GM08714 (cell line): Measurements from ENCODE around the gene OPRPN.

Experiments used
- H3K4me3 ChIP-seq: fragments of 200-500 bp; sonication (Bioruptor generic); 2 replicates; pipeline ENCODE4 v1.5.1; 2014; ENCODE audit warnings: mild to moderate bottlenecking, low read length, inconsistent platforms
- ZNF274 ChIP-seq: IDR thresholded peaks from 2 replicates; pipeline ENCODE4 v1.6.1; 2012; ENCODE audit warnings: mild to moderate bottlenecking, low read depth, low read length

Gene OPRPN, protein sequence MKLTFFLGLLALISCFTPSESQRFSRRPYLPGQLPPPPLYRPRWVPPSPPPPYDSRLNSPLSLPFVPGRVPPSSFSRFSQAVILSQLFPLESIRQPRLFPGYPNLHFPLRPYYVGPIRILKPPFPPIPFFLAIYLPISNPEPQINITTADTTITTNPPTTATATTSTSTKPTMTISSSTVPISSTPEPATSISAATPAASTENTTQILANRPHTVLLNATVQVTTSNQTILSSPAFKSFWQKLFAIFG

GRCh38 chr4:70397580-70397979 is at the start of gene OPRPN:
TSS of gene OPRPN (plus strand) at chr4:70397940. CDS start at chr4:70399286, 1,346 bp downstream.
- no peak for TF ChIP-seq ZNF274

GRCh38 chr4:70356185-70356584 is 41.6 kb upstream of the OPRPN start:
- H3K4me3 ChIP-seq: no peak overlapping the region
- TF ChIP-seq ZNF274: no peak

More at GRCh38 chr4:70397580-70397979, at the start of gene OPRPN:
- no peak within 1 kb of the TSS for H3K4me3 ChIP-seq

- no peak for TF ChIP-seq ZNF274
- no peak overlapping the region for H3K4me3 ChIP-seq
Measured at GRCh38 chr4:70359115-70359661, 38.6 kb upstream of the OPRPN start.

DNA sequence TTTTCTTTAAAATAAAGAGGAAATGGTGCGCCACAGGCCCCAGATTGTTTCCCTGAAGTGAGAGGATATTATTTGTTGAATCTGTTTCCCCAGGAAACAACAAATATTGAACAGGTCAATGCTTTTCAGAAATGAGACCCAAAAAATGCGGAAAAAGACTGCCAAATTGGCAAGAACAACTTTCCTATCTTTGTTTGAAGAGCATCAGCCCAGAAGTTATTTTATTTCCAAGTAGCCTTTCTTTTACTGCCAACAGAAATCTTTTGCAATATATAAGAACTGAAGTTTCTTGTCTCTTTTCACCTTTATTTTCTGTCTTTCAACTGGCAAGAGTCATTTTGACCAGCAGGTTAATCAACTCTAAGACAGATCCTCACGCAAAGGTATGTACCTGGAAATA is 37.3 kb upstream of the OPRPN start, which contains the start of gene SMR3A:
TSS of gene SMR3A (plus strand) at position 301 of the 400 bp plus-strand sequence. CDS start 1,356 bp downstream, outside the sequence.
- TF ChIP-seq ZNF274: no peak
- H3K4me3 ChIP-seq: no peak within 1 kb of the TSS

DNA sequence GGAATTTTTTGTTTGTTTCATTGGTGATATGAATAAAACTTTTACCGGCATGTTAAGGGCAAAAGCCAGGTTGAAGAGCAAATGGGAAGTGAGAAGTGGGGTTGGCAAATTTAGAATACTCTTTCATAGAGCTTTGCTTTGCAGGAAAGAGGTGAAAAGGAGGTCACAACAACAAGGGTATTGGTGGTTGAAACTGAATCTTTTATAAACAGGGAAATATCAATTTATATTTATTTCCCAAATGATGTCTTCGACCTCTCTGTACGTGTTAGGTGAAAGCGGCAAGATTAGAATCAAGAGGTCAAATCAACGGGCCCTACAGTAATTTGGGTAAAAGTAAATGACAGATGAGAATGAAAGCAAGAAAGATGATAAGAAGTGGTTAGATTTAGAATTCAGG is 33.7 kb upstream of the OPRPN start:
- TF ChIP-seq ZNF274: no peak

DNA sequence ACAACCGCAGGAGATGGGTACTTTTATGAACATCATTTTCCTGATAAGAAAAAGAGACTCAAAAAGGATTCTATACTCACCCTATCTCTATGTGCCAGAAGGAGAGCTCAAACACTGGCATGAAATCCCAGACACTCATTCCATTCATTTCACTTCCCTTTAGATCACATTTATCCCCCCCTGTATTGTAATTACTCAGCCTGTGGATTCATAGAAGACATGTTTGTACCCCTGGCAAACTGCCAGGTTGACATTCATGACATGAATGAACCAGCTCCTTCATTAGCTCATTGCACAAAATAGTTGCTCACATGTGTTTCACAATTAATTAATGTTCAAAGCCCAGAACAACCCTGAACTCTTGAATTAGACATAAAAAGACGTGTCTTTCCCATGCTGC is 32.3 kb upstream of the OPRPN start:
- TF ChIP-seq ZNF274: no peak
- no peak overlapping the region for H3K4me3 ChIP-seq

More for the DNA sequence above, 33.7 kb upstream of the OPRPN start:
- no peak overlapping the region for H3K4me3 ChIP-seq

DNA sequence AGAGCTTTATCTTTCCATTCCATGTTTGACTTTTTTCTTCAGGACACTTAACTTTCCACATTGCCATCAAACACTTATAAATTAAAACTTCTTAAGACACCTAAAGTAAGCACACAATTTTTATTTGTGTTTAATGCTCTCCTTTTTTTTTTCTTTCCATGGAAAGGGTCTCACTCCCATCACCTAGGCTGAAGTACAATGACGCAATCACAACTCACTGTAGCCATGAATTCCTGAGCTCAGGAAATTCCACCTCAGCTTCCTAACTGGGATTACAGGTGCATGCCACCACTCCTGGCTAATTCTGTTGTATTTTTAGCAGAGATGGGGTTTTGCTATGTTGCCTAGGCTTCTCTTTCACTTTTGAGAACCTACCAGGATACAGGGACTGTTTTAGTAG is 29.9 kb upstream of the OPRPN start:
- H3K4me3 ChIP-seq: no peak overlapping the region
- TF ChIP-seq ZNF274: no peak

GRCh38 chr4:70371987-70372386 is 25.8 kb upstream of the OPRPN start:
- no peak overlapping the region for H3K4me3 ChIP-seq
- no peak for TF ChIP-seq ZNF274

DNA sequence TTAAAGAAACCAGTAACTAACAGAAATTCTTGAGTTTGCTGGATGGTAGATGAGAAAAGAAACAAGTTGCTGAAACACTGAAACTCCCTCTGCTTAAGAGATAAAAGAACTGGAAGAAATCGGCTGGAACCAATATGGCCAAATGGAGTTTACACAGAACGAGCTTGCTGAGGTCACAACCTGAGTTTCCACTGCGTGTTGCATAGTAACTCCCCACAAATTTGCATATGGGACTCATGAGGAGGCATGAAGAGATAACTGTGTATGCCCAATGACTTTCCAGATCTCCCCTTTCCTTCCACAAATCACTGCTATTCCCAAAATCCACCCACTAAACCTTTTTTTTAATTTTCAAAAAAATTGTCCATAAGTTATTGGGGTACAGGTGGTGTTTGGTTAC is 25.0 kb upstream of the OPRPN start:
- no peak overlapping the region for H3K4me3 ChIP-seq
- no peak for TF ChIP-seq ZNF274

GRCh38 chr4:70380578-70380977 is 17.2 kb upstream of the OPRPN start:
- TF ChIP-seq ZNF274: no peak
- H3K4me3 ChIP-seq: no peak overlapping the region

DNA sequence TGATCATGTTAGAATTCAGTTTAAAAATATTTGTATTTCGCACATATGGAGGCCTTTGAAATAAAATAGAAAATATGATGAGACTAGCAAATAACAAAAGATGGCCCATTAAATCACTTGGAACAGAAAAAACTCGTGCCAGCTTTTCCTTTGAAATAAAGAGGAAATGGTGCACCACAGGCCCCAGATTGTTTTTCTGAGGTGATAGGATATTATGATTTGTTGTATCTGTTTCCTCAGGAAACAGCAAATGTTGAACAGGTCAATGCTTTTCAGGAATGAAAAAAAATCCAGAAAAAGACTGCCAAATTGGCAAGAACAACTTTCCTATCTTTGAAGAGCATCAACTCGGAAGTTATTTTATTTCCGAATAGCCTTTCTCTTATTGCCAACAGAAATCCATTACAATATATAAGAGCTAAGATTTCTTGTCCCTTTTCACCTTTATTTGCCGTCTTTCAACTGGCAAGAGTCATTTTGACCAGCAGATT is 15.0 kb upstream of the OPRPN start, which contains the start of gene SMR3B:
TSS of gene SMR3B (plus strand) at position 441 of the 491 bp plus-strand sequence. CDS start 1,380 bp downstream, outside the sequence.
- no peak for TF ChIP-seq ZNF274
- H3K4me3 ChIP-seq: no peak within 1 kb of the TSS

- H3K4me3 ChIP-seq: no peak overlapping the region
- no peak for TF ChIP-seq ZNF274
Measured at GRCh38 chr4:70392057-70392776, 5.5 kb upstream of the OPRPN start.

GRCh38 chr4:70399319-70399718 is 1.6 kb downstream of the OPRPN start:
- TF ChIP-seq ZNF274: no peak
- H3K4me3 ChIP-seq: no peak overlapping the region

- no peak for TF ChIP-seq ZNF274
- no peak overlapping the region for H3K4me3 ChIP-seq
Measured at GRCh38 chr4:70402762-70403161, 5.0 kb downstream of the OPRPN start.

GRCh38 chr4:70405765-70406164 is 8.0 kb downstream of the OPRPN start:
- H3K4me3 ChIP-seq: no peak overlapping the region
- no peak for TF ChIP-seq ZNF274
